HTERT RPE-1 (cell line): ENCODE results near the gene CALHM1.

ENCODE experiments used
- in situ Hi-C: fragments of 300-500 bp; cut with MboI; formaldehyde crosslinking; loops from 4 replicates; pipeline ENCODE4 v1.14.3; 2020; ENCODE audit warnings: low sequenced_read_pairs

The CALHM1 gene

GRCh38 chr10:103456074-103456660, 2.5 kb downstream of the CALHM1 start:
- in situ Hi-C loops = no loop called here

- in situ Hi-C loops = no loop called here
Measured at GRCh38 chr10:103455235-103455634, 3.5 kb downstream of the CALHM1 start.

- in situ Hi-C loops = no loop called here
Measured at GRCh38 chr10:103454026-103454425, 4.7 kb downstream of the CALHM1 start.

- in situ Hi-C loops = no loop called here
Measured at GRCh38 chr10:103452506-103453230, 6.0 kb downstream of the CALHM1 start.

GRCh38 chr10:103451831-103452505, 6.7 kb downstream of the CALHM1 start, which contains the start of gene CALHM2:
TSS of gene CALHM2 (minus strand) at chr10:103452370. CDS start at chr10:103449941, 2,429 bp downstream.
- in situ Hi-C loops = no loop called here

GRCh38 chr10:103451091-103451813, 7.4 kb downstream of the CALHM1 start:
- in situ Hi-C loops = no loop called here

GRCh38 chr10:103450201-103450695, 8.5 kb downstream of the CALHM1 start:
- in situ Hi-C loops = no loop called here

GRCh38 chr10:103449208-103450144, 9.2 kb downstream of the CALHM1 start:
- in situ Hi-C loops = no loop called here

- in situ Hi-C loops = no loop called here
Measured at GRCh38 chr10:103448746-103449145, 10.0 kb downstream of the CALHM1 start.

GRCh38 chr10:103447187-103447586, 11.5 kb downstream of the CALHM1 start:
- in situ Hi-C loops = no loop called here

- in situ Hi-C loops = no loop called here
Measured at GRCh38 chr10:103445767-103446567, 12.7 kb downstream of the CALHM1 start.

- in situ Hi-C loops = no loop called here
Measured at GRCh38 chr10:103445366-103445765, 13.3 kb downstream of the CALHM1 start.

GRCh38 chr10:103444478-103444877, 14.2 kb downstream of the CALHM1 start:
- in situ Hi-C loops = no loop called here

GRCh38 chr10:103443475-103444185, 15.1 kb downstream of the CALHM1 start:
- in situ Hi-C loops = no loop called here

GRCh38 chr10:103442031-103442461, 16.7 kb downstream of the CALHM1 start:
- in situ Hi-C loops = no loop called here

GRCh38 chr10:103441611-103442010, 17.1 kb downstream of the CALHM1 start:
- in situ Hi-C loops = no loop called here

GRCh38 chr10:103441206-103441605, 17.5 kb downstream of the CALHM1 start:
- in situ Hi-C loops = no loop called here

- in situ Hi-C loops = no loop called here
Measured at GRCh38 chr10:103440416-103440815, 18.3 kb downstream of the CALHM1 start.

- in situ Hi-C loops = no loop called here
Measured at GRCh38 chr10:103439776-103440175, 18.9 kb downstream of the CALHM1 start.
